A673 (cell line): Measurements from ENCODE around the gene SEC23IP. TPM values are rescaled to one million over a fixed set of nuclear protein-coding genes. Genes with fewer than 3 reads are reported as not detected.

Experiments used
- BruUV-seq: library from RNA; stranded (reverse); fragments of 400-500 nt; replicated peaks from 2 replicates; lab custom pipeline; 2021; lab: Mats Ljungman, UMichigan
- CTCF ChIA-PET: fragments of 300-600 bp; sonication (Branson Sonifier 250); formaldehyde crosslinking; loops from one replicate; lab custom pipeline; 2022; ENCODE audit warnings: antibody characterized with exemption; lab: Charles Lee
- POLR2A ChIA-PET: fragments of 300-600 bp; sonication (Branson Sonifier 250); formaldehyde crosslinking; loops from one replicate; lab custom pipeline; 2022; ENCODE audit warnings: antibody characterized with exemption; ENCODE audit not compliant: low non-redundant PET; lab: Charles Lee
- DNase-seq: peaks from one replicate; pipeline ENCODE4 v3.0.0-alpha.2; 2015; ENCODE audit warnings: low spot score
- H3K27ac ChIP-seq: fragments of 200-600 bp; sonication (generic); 2 replicates; pipeline ENCODE4 v1.5.1; 2016; ENCODE audit warnings: mixed run types, low read depth, mild to moderate bottlenecking, mixed read lengths, antibody characterized with exemption, low read length; ENCODE audit not compliant: poor library complexity, severe bottlenecking
- H3K27me3 ChIP-seq: fragments of 200-600 bp; sonication (generic); replicated peaks from 2 replicates; pipeline ENCODE4 v1.6.1; 2017; ENCODE audit warnings: mixed run types, low read depth, mild to moderate bottlenecking, mixed read lengths, antibody characterized with exemption, low read length; ENCODE audit not compliant: insufficient read depth, poor library complexity
- H3K36me3 ChIP-seq: fragments of 200-600 bp; sonication (generic); 2 replicates; pipeline ENCODE4 v1.6.1; 2016; ENCODE audit warnings: mixed run types, mild to moderate bottlenecking, mixed read lengths, antibody characterized with exemption, low read length; ENCODE audit not compliant: insufficient read depth, poor library complexity, severe bottlenecking
- H3K4me1 ChIP-seq: fragments of 200-600 bp; sonication (generic); 2 replicates; pipeline ENCODE4 v1.6.1; 2017; ENCODE audit warnings: mixed run types, mild to moderate bottlenecking, mixed read lengths, antibody characterized with exemption, low read length; ENCODE audit not compliant: insufficient read depth, poor library complexity, severe bottlenecking
- H3K4me3 ChIP-seq: fragments of 200-600 bp; sonication (generic); 2 replicates; pipeline ENCODE4 v1.5.1; 2016; ENCODE audit warnings: low read depth, mixed run types, mild to moderate bottlenecking, mixed read lengths, low read length; ENCODE audit not compliant: poor library complexity, severe bottlenecking
- H3K9me3 ChIP-seq: fragments of 200-600 bp; sonication (generic); 2 replicates; pipeline ENCODE4 v1.6.1; 2016; ENCODE audit warnings: mixed run types, low read depth, mild to moderate bottlenecking, mixed read lengths, antibody characterized with exemption, low read length; ENCODE audit not compliant: poor library complexity, severe bottlenecking
- CTCF ChIP-seq: fragments of 300-800, 200-600 bp; sonication (generic); conservative IDR thresholded peaks from 2 replicates; pipeline ENCODE4 v1.5.1; 2017; ENCODE audit warnings: low read depth, mild to moderate bottlenecking, antibody characterized with exemption, low read length, moderate library complexity, mixed read lengths
- EZH2 ChIP-seq: fragments of 200-600 bp; sonication (generic); IDR thresholded peaks from 2 replicates; pipeline ENCODE4 v1.6.1; 2017; ENCODE audit warnings: borderline replicate concordance, low read depth, mild to moderate bottlenecking, mixed read lengths, antibody characterized with exemption, low read length; ENCODE audit not compliant: poor library complexity, severe bottlenecking
- intact Hi-C: fragments of 100-400 bp; cut with micrococcal nuclease; formaldehyde crosslinking; loops from one replicate; pipeline ENCODE4 v1.10.0; 2022; ENCODE audit not compliant: unreplicated experiment
- total RNA-seq: library from RNA; stranded (reverse); gene quantifications from 2 replicates; pipeline ENCODE4 v1.2.3, GENCODE V29; 2021

The SEC23IP gene
- total RNA-seq, 1 experiment from 2014 or later = 78.6 TPM

DNA sequence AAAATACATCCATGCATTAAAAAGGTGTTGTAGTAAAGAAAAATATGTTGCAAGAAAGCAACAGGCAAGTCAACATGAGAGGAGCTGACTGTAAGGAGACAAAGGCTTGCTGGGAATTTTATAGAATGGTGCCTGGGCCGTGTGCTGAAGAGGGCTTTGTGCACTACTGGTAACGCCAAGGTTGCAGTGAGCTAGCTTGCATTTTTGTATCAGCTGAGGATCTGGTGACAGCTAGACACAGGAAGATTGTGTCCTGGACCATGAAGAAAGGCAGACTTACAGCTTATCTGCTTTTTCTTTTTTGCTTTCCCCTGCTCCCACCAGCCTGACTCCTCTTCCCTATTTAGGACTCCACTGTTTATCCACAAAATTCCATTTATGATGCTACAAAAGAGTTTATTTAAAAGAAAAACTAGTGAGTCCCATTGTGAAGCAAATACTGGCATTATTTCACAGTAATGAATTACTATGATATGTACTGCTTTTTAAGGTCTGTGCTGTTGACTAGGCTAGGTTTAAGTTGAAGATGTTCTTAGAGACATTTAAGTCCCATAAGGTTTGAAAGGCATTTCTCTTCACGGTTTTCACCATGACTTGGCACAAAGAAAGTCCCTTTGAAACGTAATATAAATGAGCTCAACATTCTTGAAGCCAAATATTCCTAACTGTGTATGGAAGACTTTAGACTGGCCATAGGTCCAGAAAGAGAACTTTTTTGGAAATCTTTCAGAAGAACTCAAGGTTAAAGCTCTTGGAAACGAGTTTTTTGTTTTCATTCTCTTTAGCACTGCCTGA lies 88.6 kb downstream of the SEC23IP start:
- Histone ChIP-seq H3K27me3 (peaks cover 5% of the 10 kb centered on the region), H3K4me3 (no peak overlapping the region), H3K9me3 (no peaks in the 10 kb centered on the region), H3K36me3 (no peaks in the 10 kb centered on the region), H3K27ac (no peak overlapping the region), H3K4me1 (no peaks in the 10 kb centered on the region)
- ChIA-PET CTCF (no interaction called here), POLR2A (no interaction called here)
- no peak for TF ChIP-seq EZH2
- no peak for TF ChIP-seq CTCF
- no peak for DNase-seq
- intact Hi-C loops = no loop called here
- no TSS peak for BruUV-seq

DNA sequence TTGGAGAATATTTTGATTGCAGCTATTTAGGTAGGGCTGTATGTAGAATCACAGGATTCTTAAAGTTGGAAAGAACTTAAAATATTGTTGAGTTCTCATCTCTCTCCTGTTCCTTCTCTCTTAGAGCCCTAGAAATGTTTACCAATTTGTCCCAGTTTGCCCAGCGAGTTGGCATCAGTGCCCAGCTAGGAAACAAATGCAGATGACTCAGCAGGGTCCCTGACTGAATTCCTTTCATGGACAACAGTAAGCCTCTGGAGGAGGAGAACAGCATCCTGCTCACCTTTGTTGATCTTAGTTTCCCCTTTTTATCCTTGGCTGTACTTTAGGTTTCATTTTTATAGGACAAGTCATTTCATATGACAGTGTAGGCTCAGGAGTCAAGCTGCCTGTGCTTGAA lies 89.3 kb downstream of the SEC23IP start:
- no peak overlapping the region for H3K4me3 ChIP-seq
- ChIA-PET CTCF (no interaction called here), POLR2A (no interaction called here)
- H3K36me3 ChIP-seq = no peaks in the 10 kb centered on the region
- intact Hi-C loops = no loop called here
- no peak for DNase-seq
- no peaks in the 10 kb centered on the region for H3K4me1 ChIP-seq
- peaks cover 5% of the 10 kb centered on the region for H3K27me3 ChIP-seq
- TF ChIP-seq EZH2 = no peak
- no peak for TF ChIP-seq CTCF
- no peak overlapping the region for H3K27ac ChIP-seq
- no peaks in the 10 kb centered on the region for H3K9me3 ChIP-seq
- BruUV-seq = no TSS peak

DNA sequence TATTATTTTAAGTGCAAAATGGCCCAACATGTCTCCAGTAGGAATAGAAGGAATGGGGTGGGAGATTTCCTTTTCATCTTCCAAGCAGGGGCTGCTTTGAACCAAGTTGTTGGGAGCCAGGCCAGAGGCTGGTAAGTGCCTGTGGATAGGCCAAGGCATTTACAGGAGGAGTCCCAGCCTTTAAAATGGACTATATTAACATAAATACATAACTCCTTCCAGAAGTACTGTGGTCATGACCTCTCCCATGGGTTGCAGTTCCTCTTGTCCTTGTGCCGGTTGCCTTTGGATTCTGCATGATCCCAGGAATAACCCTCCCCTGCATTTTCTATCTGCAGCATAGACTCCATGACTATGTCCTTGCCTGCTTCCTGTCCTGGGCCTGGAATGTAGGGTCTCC lies 95.8 kb downstream of the SEC23IP start:
- intact Hi-C loops = no loop called here
- Histone ChIP-seq H3K27me3 (peaks cover 21% of the 10 kb centered on the region), H3K27ac (no peak overlapping the region), H3K36me3 (no peaks in the 10 kb centered on the region), H3K4me3 (no peak overlapping the region), H3K4me1 (no peaks in the 10 kb centered on the region), H3K9me3 (no peaks in the 10 kb centered on the region)
- POLR2A ChIA-PET = no interaction called here
- BruUV-seq = no TSS peak
- DNase-seq = no peak
- CTCF ChIA-PET = no interaction called here
- TF ChIP-seq EZH2 (no peak), CTCF (no peak)
